Neural cell (in vitro differentiated cells): ENCODE data around the gene RRAGD. TPM values are rescaled to one million over a fixed set of nuclear protein-coding genes. Genes with fewer than 3 reads are reported as not detected.

Source experiments
- H2AFZ ChIP-seq: fragments of 200-600, 300-800 bp; sonication (generic), shearing (Covaris generic); 2 replicates; pipeline ENCODE4 v1.6.0; 2014; ENCODE audit warnings: low read depth, mild to moderate bottlenecking, antibody characterized with exemption, low read length, moderate library complexity
- H3F3A ChIP-seq: fragments of 200-600 bp; shearing (Covaris generic); 2 replicates; pipeline ENCODE4 v1.6.1; 2016; ENCODE audit warnings: mild to moderate bottlenecking, moderate library complexity, mixed read lengths, antibody characterized with exemption, low read length; ENCODE audit not compliant: insufficient read depth, poor library complexity, severe bottlenecking
- H3K27ac ChIP-seq: fragments of 200-600, 300-800 bp; sonication (generic), shearing (Covaris generic); 2 replicates; pipeline ENCODE4 v1.5.1; 2014; ENCODE audit warnings: mild to moderate bottlenecking, low read length, moderate library complexity
- H3K27me3 ChIP-seq: fragments of 300-800, 200-600 bp; sonication (generic), shearing (Covaris generic); 2 replicates; pipeline ENCODE4 v1.6.0; 2014; ENCODE audit warnings: mild to moderate bottlenecking, low read depth, low read length, moderate library complexity; ENCODE audit not compliant: insufficient read depth
- H3K36me3 ChIP-seq: fragments of 300-800, 200-600 bp; sonication (generic), shearing (Covaris generic); 2 replicates; pipeline ENCODE4 v1.5.1; 2014; ENCODE audit warnings: mild to moderate bottlenecking, antibody characterized with exemption, low read length, moderate library complexity; ENCODE audit not compliant: insufficient read depth
- H3K4me2 ChIP-seq: fragments of 300-800, 200-600 bp; sonication (generic), shearing (Covaris generic); 2 replicates; pipeline ENCODE4 v1.6.0; 2014; ENCODE audit warnings: mild to moderate bottlenecking, low read length
- H3K4me3 ChIP-seq: fragments of 300-800, 200-600 bp; sonication (generic), shearing (Covaris generic); 2 replicates; pipeline ENCODE4 v1.5.1; 2014; ENCODE audit warnings: mild to moderate bottlenecking, low read length, moderate library complexity
- H3K79me2 ChIP-seq: fragments of 200-600 bp; shearing (Covaris generic); replicated peaks from 2 replicates; pipeline ENCODE4 v1.6.0; 2014; ENCODE audit warnings: mild to moderate bottlenecking, low read length, moderate library complexity; ENCODE audit not compliant: insufficient read depth
- H3K9ac ChIP-seq: fragments of 300-800, 200-600 bp; sonication (generic), shearing (Covaris generic); 2 replicates; pipeline ENCODE4 v1.6.1; 2016; ENCODE audit warnings: mild to moderate bottlenecking, low read length, mixed read lengths
- H3K9me2 ChIP-seq: fragments of 200-600 bp; shearing (Covaris generic); 2 replicates; pipeline ENCODE4 v1.6.1; 2016; ENCODE audit warnings: mild to moderate bottlenecking, low read length, mixed read lengths; ENCODE audit not compliant: insufficient read depth
- H3K9me3 ChIP-seq: fragments of 200-600, 300-800 bp; sonication (generic), shearing (Covaris generic); 2 replicates; pipeline ENCODE4 v1.6.1; 2016; ENCODE audit warnings: mild to moderate bottlenecking, mixed run types, low read length, moderate library complexity, mixed read lengths
- H4K20me1 ChIP-seq: fragments of 200-600 bp; shearing (Covaris generic); 2 replicates; pipeline ENCODE4 v1.6.1; 2016; ENCODE audit warnings: mild to moderate bottlenecking, mixed run types; ENCODE audit not compliant: insufficient read depth
- CTCF ChIP-seq: fragments of 450-650 bp; IDR thresholded peaks from 2 replicates; pipeline ENCODE4 v1.5.1; 2014; ENCODE audit warnings: antibody characterized with exemption, mild to moderate bottlenecking, moderate library complexity; ENCODE audit not compliant: poor library complexity, severe bottlenecking
- EP300 ChIP-seq: fragments of 450-650 bp; conservative IDR thresholded peaks from 2 replicates; pipeline ENCODE4 v1.6.1; 2014; ENCODE audit warnings: antibody characterized with exemption, mild to moderate bottlenecking, moderate library complexity; ENCODE audit not compliant: poor library complexity, severe bottlenecking
- EZH2 ChIP-seq: fragments of 200-600, 300-800 bp; shearing (Covaris generic), sonication (generic); IDR thresholded peaks from 2 replicates; pipeline ENCODE4 v1.6.1; 2014; ENCODE audit warnings: antibody characterized with exemption, low read length, borderline replicate concordance, mild to moderate bottlenecking; ENCODE audit not compliant: insufficient read depth, poor library complexity, severe bottlenecking
- MXI1 ChIP-seq: fragments of 450-650 bp; conservative IDR thresholded peaks from 2 replicates; pipeline ENCODE4 v1.6.1; 2014; ENCODE audit warnings: antibody characterized with exemption, mild to moderate bottlenecking; ENCODE audit not compliant: poor library complexity, severe bottlenecking
- POLR2AphosphoS5 ChIP-seq: IDR thresholded peaks from 2 replicates; pipeline ENCODE4 v1.6.1; 2012
- RAD21 ChIP-seq: fragments of 450-650 bp; conservative IDR thresholded peaks from 2 replicates; pipeline ENCODE4 v1.6.1; 2014; ENCODE audit warnings: antibody characterized with exemption, mild to moderate bottlenecking, moderate library complexity
- SMC3 ChIP-seq: fragments of 450-650 bp; conservative IDR thresholded peaks from 2 replicates; pipeline ENCODE4 v1.6.1; 2014; ENCODE audit warnings: antibody characterized with exemption, mild to moderate bottlenecking, moderate library complexity; ENCODE audit not compliant: poor library complexity
- TAF1 ChIP-seq: IDR thresholded peaks from 2 replicates; pipeline ENCODE4 v1.6.1; 2012; ENCODE audit warnings: low read depth
- polyA plus RNA-seq: library from polyadenylated mRNA; depleted of rRNA; stranded (reverse); fragments of >200 nt; gene quantifications from 2 replicates; pipeline ENCODE4 v1.2.3, GENCODE V29; 2014
- TF ChIP-seq, protein P1 (sequence below): IDR thresholded peaks from 2 replicates; pipeline ENCODE4 v1.6.1; 2012; ENCODE audit warnings: borderline replicate concordance

RRAGD gene
- polyA plus RNA-seq, 1 donor from 2014 or later: 34.1 TPM

DNA sequence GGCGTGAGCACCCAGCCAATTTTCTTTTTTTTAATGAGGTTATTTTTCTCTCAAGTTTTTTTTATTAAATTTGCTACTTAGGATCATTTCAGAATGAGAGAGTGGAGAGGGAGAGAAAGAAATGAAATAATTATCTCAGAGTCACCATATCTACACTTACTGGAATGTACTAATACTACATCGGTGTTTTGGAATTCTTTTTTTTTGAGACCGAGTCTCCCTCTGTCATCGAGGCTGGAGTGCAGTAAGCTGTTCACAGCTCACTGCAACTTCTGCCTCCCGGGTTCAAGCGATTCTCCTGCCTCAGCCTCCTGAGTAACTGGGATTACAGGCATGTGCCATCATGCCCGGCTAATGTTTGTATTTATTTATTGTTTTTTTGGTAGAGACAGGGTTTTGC, 48.6 kb upstream of the RRAGD start:
- no peak overlapping the region for H3K9ac ChIP-seq
- no peak overlapping the region for H3K27ac ChIP-seq
- no peak overlapping the region for H3K4me3 ChIP-seq
- H3K79me2 ChIP-seq: no peaks in the 10 kb centered on the region
- TF ChIP-seq, protein P1, sequence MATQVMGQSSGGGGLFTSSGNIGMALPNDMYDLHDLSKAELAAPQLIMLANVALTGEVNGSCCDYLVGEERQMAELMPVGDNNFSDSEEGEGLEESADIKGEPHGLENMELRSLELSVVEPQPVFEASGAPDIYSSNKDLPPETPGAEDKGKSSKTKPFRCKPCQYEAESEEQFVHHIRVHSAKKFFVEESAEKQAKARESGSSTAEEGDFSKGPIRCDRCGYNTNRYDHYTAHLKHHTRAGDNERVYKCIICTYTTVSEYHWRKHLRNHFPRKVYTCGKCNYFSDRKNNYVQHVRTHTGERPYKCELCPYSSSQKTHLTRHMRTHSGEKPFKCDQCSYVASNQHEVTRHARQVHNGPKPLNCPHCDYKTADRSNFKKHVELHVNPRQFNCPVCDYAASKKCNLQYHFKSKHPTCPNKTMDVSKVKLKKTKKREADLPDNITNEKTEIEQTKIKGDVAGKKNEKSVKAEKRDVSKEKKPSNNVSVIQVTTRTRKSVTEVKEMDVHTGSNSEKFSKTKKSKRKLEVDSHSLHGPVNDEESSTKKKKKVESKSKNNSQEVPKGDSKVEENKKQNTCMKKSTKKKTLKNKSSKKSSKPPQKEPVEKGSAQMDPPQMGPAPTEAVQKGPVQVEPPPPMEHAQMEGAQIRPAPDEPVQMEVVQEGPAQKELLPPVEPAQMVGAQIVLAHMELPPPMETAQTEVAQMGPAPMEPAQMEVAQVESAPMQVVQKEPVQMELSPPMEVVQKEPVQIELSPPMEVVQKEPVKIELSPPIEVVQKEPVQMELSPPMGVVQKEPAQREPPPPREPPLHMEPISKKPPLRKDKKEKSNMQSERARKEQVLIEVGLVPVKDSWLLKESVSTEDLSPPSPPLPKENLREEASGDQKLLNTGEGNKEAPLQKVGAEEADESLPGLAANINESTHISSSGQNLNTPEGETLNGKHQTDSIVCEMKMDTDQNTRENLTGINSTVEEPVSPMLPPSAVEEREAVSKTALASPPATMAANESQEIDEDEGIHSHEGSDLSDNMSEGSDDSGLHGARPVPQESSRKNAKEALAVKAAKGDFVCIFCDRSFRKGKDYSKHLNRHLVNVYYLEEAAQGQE: no peak
- no peak for TF ChIP-seq EP300
- TF ChIP-seq SMC3: no peak
- no peak for TF ChIP-seq POLR2AphosphoS5
- no peak for TF ChIP-seq EZH2
- no peak for TF ChIP-seq TAF1
- TF ChIP-seq CTCF: no peak
- TF ChIP-seq RAD21: no peak
- no peak for TF ChIP-seq MXI1
- no peaks in the 10 kb centered on the region for H3K9me2 ChIP-seq
- H3K4me2 ChIP-seq: no peak overlapping the region
- no peaks in the 10 kb centered on the region for H3F3A ChIP-seq
- no peaks in the 10 kb centered on the region for H3K9me3 ChIP-seq
- H4K20me1 ChIP-seq: no peaks in the 10 kb centered on the region
- no peak overlapping the region for H2AFZ ChIP-seq
- no peaks in the 10 kb centered on the region for H3K27me3 ChIP-seq
- no peaks in the 10 kb centered on the region for H3K36me3 ChIP-seq

DNA sequence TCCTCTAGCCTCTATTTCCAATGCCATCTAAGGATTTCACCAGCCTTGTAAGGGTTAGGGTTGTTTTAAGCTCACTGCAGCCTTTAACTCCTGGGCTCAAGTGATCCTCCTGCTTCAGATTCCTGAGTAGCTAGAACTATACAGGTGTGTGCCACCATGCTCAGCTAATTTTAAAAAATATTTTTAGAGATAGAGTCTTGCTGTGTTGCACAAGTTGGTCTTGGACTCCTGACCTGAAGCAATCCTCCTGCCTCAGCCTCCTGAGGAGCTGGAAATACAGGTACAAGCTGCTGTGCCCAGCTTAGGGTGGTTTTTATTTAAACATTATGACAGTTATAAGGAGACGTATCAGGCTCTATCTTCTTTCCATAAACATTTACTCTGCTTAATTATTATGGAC, 47.4 kb upstream of the RRAGD start:
- Histone ChIP-seq H3K79me2 (no peaks in the 10 kb centered on the region), H2AFZ (no peak overlapping the region), H3K36me3 (no peaks in the 10 kb centered on the region), H3K9ac (no peak overlapping the region), H3K9me3 (no peaks in the 10 kb centered on the region), H3K4me3 (no peak overlapping the region), H3F3A (no peaks in the 10 kb centered on the region), H3K27ac (no peak overlapping the region), H4K20me1 (no peaks in the 10 kb centered on the region), H3K9me2 (no peaks in the 10 kb centered on the region), H3K4me2 (no peak overlapping the region), H3K27me3 (no peaks in the 10 kb centered on the region)
- TF ChIP-seq SMC3: no peak
- TF ChIP-seq MXI1: no peak
- no peak for TF ChIP-seq TAF1
- TF ChIP-seq EP300: no peak
- TF ChIP-seq POLR2AphosphoS5: no peak
- TF ChIP-seq, protein P1: no peak
- no peak for TF ChIP-seq EZH2
- TF ChIP-seq RAD21: no peak
- TF ChIP-seq CTCF: no peak
